Epithelial cell of proximal tubule (primary cell): ENCODE data around the gene ACTL8. TPM values are rescaled to one million over a fixed set of nuclear protein-coding genes. Genes with fewer than 3 reads are reported as not detected.

Experiments
- DNase-seq: peaks from one replicate; pipeline ENCODE4 v3.0.0-alpha.2; 2011; ENCODE audit warnings: low read depth
- H3K4me3 ChIP-seq: 2 replicates; pipeline ENCODE4 v1.5.1; 2011; ENCODE audit warnings: low read depth, mild to moderate bottlenecking, low read length
- CTCF ChIP-seq: conservative IDR thresholded peaks from 2 replicates; pipeline ENCODE4 v1.5.1; 2012; ENCODE audit warnings: low read depth, mild to moderate bottlenecking, low read length
- total RNA-seq: library from RNA; depleted of rRNA; stranded (reverse); fragments of >200 nt; gene quantifications from 2 replicates; pipeline ENCODE4 v1.2.3, GENCODE V29; 2015

ACTL8 gene
- total RNA-seq, 1 donor from 2014 or later, result not detected

- no peak for DNase-seq
- no peak overlapping the region for H3K4me3 ChIP-seq
- TF ChIP-seq CTCF, result no peak
Measured at GRCh38 chr1:17732475-17732874, 22.7 kb upstream of the ACTL8 start.

- TF ChIP-seq CTCF, result no peak
- no peak overlapping the region for H3K4me3 ChIP-seq
- DNase-seq, result no peak
Measured at GRCh38 chr1:17733661-17734060, 21.5 kb upstream of the ACTL8 start.

- TF ChIP-seq CTCF, result no peak
- H3K4me3 ChIP-seq, result no peak overlapping the region
- DNase-seq, result no peak
Measured at GRCh38 chr1:17734609-17735008, 20.5 kb upstream of the ACTL8 start.

- no peak for DNase-seq
- no peak for TF ChIP-seq CTCF
- H3K4me3 ChIP-seq, result no peak overlapping the region
Measured at GRCh38 chr1:17735348-17735747, 19.8 kb upstream of the ACTL8 start.

- no peak for DNase-seq
- H3K4me3 ChIP-seq, result no peak overlapping the region
- TF ChIP-seq CTCF, result no peak
Measured at GRCh38 chr1:17735793-17736192, 19.3 kb upstream of the ACTL8 start.

- H3K4me3 ChIP-seq, result no peak overlapping the region
- DNase-seq, result no peak
- TF ChIP-seq CTCF, result no peak
Measured at GRCh38 chr1:17736625-17737024, 18.5 kb upstream of the ACTL8 start.

- TF ChIP-seq CTCF, result no peak
- H3K4me3 ChIP-seq, result no peak overlapping the region
- no peak for DNase-seq
Measured at GRCh38 chr1:17739050-17739449, 16.1 kb upstream of the ACTL8 start.
